Panc1 (cell line): ENCODE data around the gene SAMD4B. TPM values are rescaled to one million over a fixed set of nuclear protein-coding genes. Genes with fewer than 3 reads are reported as not detected.
A peak's percentile ranks its signal among the peaks of the same experiment; 100 is the strongest.

Source experiments
- ATAC-seq: fragments of 200-7000 bp; cut with Tn5 transposase; 2 replicates; pipeline ENCODE4 v1.9.1; 2020; ENCODE audit warnings: mild to moderate bottlenecking, moderate library complexity
- BruUV-seq: library from RNA; stranded (reverse); fragments of 400-500 nt; replicated peaks from 2 replicates; lab custom pipeline; 2021; lab: Mats Ljungman, UMichigan
- CTCF ChIA-PET: fragments of 300-600 bp; sonication (Branson Sonifier 250); formaldehyde crosslinking; loops from one replicate; lab custom pipeline; 2022; ENCODE audit warnings: antibody characterized with exemption; lab: Charles Lee
- POLR2A ChIA-PET: fragments of 300-600 bp; sonication (Branson Sonifier 250); formaldehyde crosslinking; loops from one replicate; lab custom pipeline; 2022; ENCODE audit warnings: antibody characterized with exemption; lab: Charles Lee
- DNase-seq: peaks from one replicate; pipeline ENCODE4 v3.0.0-alpha.2; 2010; ENCODE audit warnings: low read depth, low spot score
- H3K27ac ChIP-seq: 2 replicates; pipeline ENCODE4 v1.5.1; 2011; ENCODE audit warnings: mild to moderate bottlenecking, low read length, inconsistent platforms
- H3K27me3 ChIP-seq: fragments of 200-500 bp; sonication (Bioruptor generic); 2 replicates; pipeline ENCODE4 v1.6.0; 2014; ENCODE audit warnings: low read length, inconsistent platforms; ENCODE audit not compliant: control insufficient read depth, insufficient read depth
- H3K36me3 ChIP-seq: fragments of 200-500 bp; sonication (Bioruptor generic); 2 replicates; pipeline ENCODE4 v1.5.1; 2014; ENCODE audit warnings: inconsistent platforms, mild to moderate bottlenecking, low read length, moderate library complexity; ENCODE audit not compliant: control insufficient read depth, insufficient read depth
- H3K4me1 ChIP-seq: 2 replicates; pipeline ENCODE4 v1.5.1; 2011; ENCODE audit warnings: inconsistent platforms, mild to moderate bottlenecking, low read length, moderate library complexity; ENCODE audit not compliant: control insufficient read depth, insufficient read depth
- H3K4me3 ChIP-seq, 2 experiments: 2 replicates each; pipeline ENCODE4 v1.5.1; 2011 to 2012; ENCODE audit warnings: low read depth in 2 of 2, low read length in 2 of 2, mild to moderate bottlenecking in 2 of 2, inconsistent platforms in 1 of 2, moderate library complexity in 1 of 2
- H3K9me3 ChIP-seq: fragments of 200-500 bp; sonication (Bioruptor generic); 2 replicates; pipeline ENCODE4 v1.5.1; 2014; ENCODE audit warnings: low read depth, mild to moderate bottlenecking, inconsistent platforms, low read length, moderate library complexity; ENCODE audit not compliant: control insufficient read depth, insufficient read depth
- CTCF ChIP-seq: fragments of 450-650 bp; IDR thresholded peaks from 2 replicates; pipeline ENCODE4 v1.5.1; 2017; ENCODE audit warnings: mild to moderate bottlenecking
- POLR2AphosphoS5 ChIP-seq: IDR thresholded peaks from 2 replicates; pipeline ENCODE4 v1.6.1; 2012; ENCODE audit warnings: mild to moderate bottlenecking, low read depth, low read length, moderate library complexity
- REST ChIP-seq, 2 experiments: IDR thresholded peaks; 2 replicates each; pipeline ENCODE4 v1.6.1; 2011 to 2012; ENCODE audit warnings: low read depth in 2 of 2, control low read depth in 1 of 2, low read length in 1 of 2, mild to moderate bottlenecking in 1 of 2, moderate library complexity in 1 of 2; ENCODE audit not compliant: insufficient read depth in 1 of 2
- SIN3A ChIP-seq: IDR thresholded peaks from 2 replicates; pipeline ENCODE4 v1.6.1; 2012; ENCODE audit warnings: low read depth, mild to moderate bottlenecking, low read length, moderate library complexity, borderline replicate concordance; ENCODE audit not compliant: insufficient read depth
- TCF7L2 ChIP-seq: IDR thresholded peaks from 2 replicates; pipeline ENCODE4 v1.6.1; 2011; ENCODE audit warnings: mild to moderate bottlenecking, low read depth, low read length, inconsistent platforms
- in situ Hi-C: cut with HindIII; loops from 2 replicates; pipeline ENCODE4 v1.10.0; 2016; ENCODE audit warnings: low sequenced_read_pairs, low pct_unique_long_range_greater_than_20kb
- intact Hi-C: fragments of 100-400 bp; cut with micrococcal nuclease; formaldehyde crosslinking; loops from one replicate; pipeline ENCODE4 v1.10.0; 2022; ENCODE audit not compliant: unreplicated experiment
- total RNA-seq: library from RNA; stranded (reverse); gene quantifications from one replicate; pipeline ENCODE4 v1.2.1, GENCODE V29; 2021; ENCODE audit not compliant: unreplicated experiment

The SAMD4B gene
- total RNA-seq, 1 experiment from 2014 or later = 1,339 TPM

DNA sequence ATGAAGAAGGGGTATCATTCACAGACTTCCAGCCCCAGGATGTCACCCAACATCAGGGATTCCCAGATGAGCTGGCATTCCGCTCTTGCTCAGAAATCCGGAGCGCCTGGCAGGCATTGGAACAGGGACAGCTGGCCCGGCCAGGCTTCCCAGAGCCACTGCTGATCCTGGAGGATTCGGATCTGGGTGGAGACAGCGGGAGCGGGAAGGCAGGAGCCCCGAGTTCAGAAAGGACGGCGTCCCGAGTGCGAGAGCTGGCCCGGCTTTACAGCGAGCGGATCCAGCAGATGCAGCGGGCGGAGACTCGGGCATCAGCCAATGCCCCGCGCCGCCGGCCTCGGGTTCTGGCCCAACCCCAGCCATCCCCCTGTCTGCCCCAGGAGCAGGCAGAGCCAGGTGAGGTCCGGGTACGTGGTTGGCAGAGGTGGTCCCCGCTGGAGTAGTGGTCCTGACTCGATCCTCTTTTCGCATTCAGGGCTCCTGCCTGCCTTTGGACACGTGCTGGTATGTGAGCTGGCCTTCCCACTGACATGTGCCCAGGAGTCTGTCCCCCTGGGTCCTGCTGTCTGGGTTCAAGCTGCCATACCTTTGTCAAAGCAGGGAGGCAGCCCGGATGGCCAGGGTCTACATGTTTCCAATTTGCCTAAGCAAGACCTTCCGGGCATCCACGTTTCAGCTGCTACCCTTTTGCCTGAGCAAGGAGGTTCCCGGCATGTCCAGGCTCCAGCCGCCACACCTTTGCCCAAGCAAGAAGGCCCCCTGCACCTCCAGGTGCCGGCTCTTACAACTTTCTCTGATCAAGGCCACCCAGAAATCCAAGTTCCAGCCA, 81.3 kb downstream of the SAMD4B start:
- POLR2A ChIA-PET = interaction anchor here (0.5 to 2.2 kb wide), 19 partner anchors 8 to 916 kb away, joined by 3 to 40 read pairs (median 4); partner anchors contain the start of genes MED29, PLEKHG2, RPS16 and SUPT5H
- in situ Hi-C loops = no loop called here
- BruUV-seq = no TSS peak

More for the DNA sequence above, 81.3 kb downstream of the SAMD4B start:
- H3K27me3 ChIP-seq = no peaks in the 10 kb centered on the region
- no peak for DNase-seq
- H3K4me1 ChIP-seq = peaks cover 24% of the 10 kb centered on the region
- H3K9me3 ChIP-seq = no peaks in the 10 kb centered on the region
- intact Hi-C loops = no loop called here
- no peak for ATAC-seq
- TF ChIP-seq TCF7L2 = no peak
- TF ChIP-seq REST (IDR thresholded peaks at IDR 0.05; ENCODE audit: insufficient read depth in 1 of 2, low read depth in 2 of 2, low read length in 1 of 2) = no peak
- no peak for TF ChIP-seq CTCF
- TF ChIP-seq POLR2AphosphoS5 = no peak
- no peak for TF ChIP-seq SIN3A
- CTCF ChIA-PET = interaction anchor here (0.5 to 7.9 kb wide), 7 partner anchors 9 to 96 kb away, joined by 3 to 147 read pairs (median 3); partner anchors contain the start of genes MED29, PAF1 and PLEKHG2
- peaks cover 43% of the 10 kb centered on the region for H3K36me3 ChIP-seq
- no peak overlapping the region for H3K4me3 ChIP-seq
- H3K27ac ChIP-seq = peak overlapping the region; percentile 3
